Mucosa of stomach (tissue), 1 donor: ENCODE measurements around the gene ZNF764.

ENCODE experiments used
- H3K27me3 ChIP-seq: one replicate; pipeline ENCODE4 v1.7.0; 2013; ENCODE audit warnings: mild to moderate bottlenecking, low read length; ENCODE audit not compliant: control insufficient read depth, insufficient read depth
- H3K36me3 ChIP-seq: one replicate; pipeline ENCODE4 v1.7.0; 2013; ENCODE audit warnings: low read length; ENCODE audit not compliant: control insufficient read depth, insufficient read depth
- H3K4me1 ChIP-seq: one replicate; pipeline ENCODE4 v1.7.0; 2013; ENCODE audit warnings: mild to moderate bottlenecking, low read length; ENCODE audit not compliant: control insufficient read depth, insufficient read depth
- H3K4me3 ChIP-seq: one replicate; pipeline ENCODE4 v1.7.0; 2013; ENCODE audit warnings: low read length
- H3K9ac ChIP-seq: one replicate; pipeline ENCODE4 v1.7.0; 2013; ENCODE audit warnings: mild to moderate bottlenecking, low read length, moderate library complexity
- H3K9me3 ChIP-seq: one replicate; pipeline ENCODE4 v1.7.0; 2013; ENCODE audit warnings: mild to moderate bottlenecking, low read length, moderate library complexity; ENCODE audit not compliant: control insufficient read depth
- donor health status: Pancreatic carcinoma.

Gene ZNF764

DNA sequence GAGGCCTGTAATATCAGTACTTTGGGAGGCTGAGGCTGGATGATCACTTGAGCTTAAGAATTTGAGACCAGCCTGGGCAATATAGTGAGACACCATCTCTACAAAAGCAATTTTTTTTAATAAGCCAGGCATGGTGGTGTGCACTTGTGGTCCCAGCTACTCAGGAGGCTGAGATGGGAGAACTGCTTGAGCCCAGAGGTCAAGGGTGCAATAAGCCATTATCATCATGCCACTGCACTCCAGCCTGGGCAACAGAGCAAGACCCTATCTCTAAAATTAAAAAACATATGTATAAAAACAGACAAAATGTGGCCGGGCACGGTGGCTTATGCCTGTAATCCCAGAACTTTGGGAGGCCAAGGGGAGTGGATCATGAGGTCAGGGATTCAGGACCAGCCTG is 30.5 kb upstream of the ZNF764 start:
- H3K27me3 ChIP-seq = no peaks in the 10 kb centered on the region
- no peaks in the 10 kb centered on the region for H3K36me3 ChIP-seq
- no peak overlapping the region for H3K4me3 ChIP-seq
- H3K4me1 ChIP-seq = peaks cover 5% of the 10 kb centered on the region
- no peaks in the 10 kb centered on the region for H3K9me3 ChIP-seq
- H3K9ac ChIP-seq = no peak overlapping the region

GRCh38 chr16:30585400-30586191 is 27.4 kb upstream of the ZNF764 start, which contains the start of gene ZNF785:
Gene ZNF785, minus strand, starts transcription at chr16:30585697. Its CDS starts 86 bp downstream, at chr16:30585611.
- H3K27me3 ChIP-seq = no peaks in the 10 kb centered on the region
- H3K9ac ChIP-seq = peak within 1 kb of the TSS; percentile 94

DNA sequence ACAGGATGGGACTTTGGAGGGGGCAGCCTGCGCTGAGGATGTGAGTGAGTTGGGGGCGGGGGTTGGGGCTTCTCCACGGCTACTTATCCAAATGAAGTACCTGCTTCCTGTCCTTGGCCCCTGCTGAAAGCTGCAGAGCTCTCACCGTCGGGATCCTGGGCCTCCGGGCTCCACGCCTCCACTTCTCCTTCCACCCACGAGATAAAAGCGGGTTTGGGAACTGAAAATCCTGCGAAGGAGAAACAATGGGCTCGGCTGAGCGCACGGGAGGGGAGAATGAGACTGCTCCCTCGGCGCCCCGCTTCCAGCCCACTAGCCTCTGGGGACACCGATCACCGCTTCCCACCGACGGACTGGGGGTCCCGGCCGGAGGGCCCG is 26.8 kb upstream of the ZNF764 start:
- Histone ChIP-seq H3K4me3 (peak overlapping the region; percentile 72), H3K9me3 (no peaks in the 10 kb centered on the region), H3K27me3 (no peaks in the 10 kb centered on the region), H3K36me3 (no peaks in the 10 kb centered on the region), H3K4me1 (peaks cover 14% of the 10 kb centered on the region), H3K9ac (peak overlapping the region; percentile 94)

More at GRCh38 chr16:30585400-30586191, 27.4 kb upstream of the ZNF764 start, which contains the start of gene ZNF785:
- Histone ChIP-seq H3K9me3 (no peaks in the 10 kb centered on the region), H3K4me3 (peak within 1 kb of the TSS; percentile 72), H3K4me1 (peaks cover 14% of the 10 kb centered on the region), H3K36me3 (no peaks in the 10 kb centered on the region)

- Histone ChIP-seq H3K9ac (no peak overlapping the region), H3K36me3 (no peaks in the 10 kb centered on the region), H3K4me1 (peaks cover 14% of the 10 kb centered on the region), H3K9me3 (no peaks in the 10 kb centered on the region), H3K4me3 (no peak overlapping the region), H3K27me3 (no peaks in the 10 kb centered on the region)
Observed at GRCh38 chr16:30582611-30583340, 24.6 kb upstream of the ZNF764 start.

GRCh38 chr16:30581457-30581856 is 23.3 kb upstream of the ZNF764 start:
- Histone ChIP-seq H3K4me1 (peaks cover 14% of the 10 kb centered on the region), H3K9me3 (no peaks in the 10 kb centered on the region), H3K9ac (no peak overlapping the region), H3K27me3 (no peaks in the 10 kb centered on the region), H3K4me3 (no peak overlapping the region), H3K36me3 (no peaks in the 10 kb centered on the region)

- H3K9ac ChIP-seq = no peak overlapping the region
- peaks cover 16% of the 10 kb centered on the region for H3K4me1 ChIP-seq
- H3K9me3 ChIP-seq = no peaks in the 10 kb centered on the region
- no peak overlapping the region for H3K4me3 ChIP-seq
- no peaks in the 10 kb centered on the region for H3K27me3 ChIP-seq
- H3K36me3 ChIP-seq = no peaks in the 10 kb centered on the region
Observed at GRCh38 chr16:30574678-30575077, 16.5 kb upstream of the ZNF764 start.

DNA sequence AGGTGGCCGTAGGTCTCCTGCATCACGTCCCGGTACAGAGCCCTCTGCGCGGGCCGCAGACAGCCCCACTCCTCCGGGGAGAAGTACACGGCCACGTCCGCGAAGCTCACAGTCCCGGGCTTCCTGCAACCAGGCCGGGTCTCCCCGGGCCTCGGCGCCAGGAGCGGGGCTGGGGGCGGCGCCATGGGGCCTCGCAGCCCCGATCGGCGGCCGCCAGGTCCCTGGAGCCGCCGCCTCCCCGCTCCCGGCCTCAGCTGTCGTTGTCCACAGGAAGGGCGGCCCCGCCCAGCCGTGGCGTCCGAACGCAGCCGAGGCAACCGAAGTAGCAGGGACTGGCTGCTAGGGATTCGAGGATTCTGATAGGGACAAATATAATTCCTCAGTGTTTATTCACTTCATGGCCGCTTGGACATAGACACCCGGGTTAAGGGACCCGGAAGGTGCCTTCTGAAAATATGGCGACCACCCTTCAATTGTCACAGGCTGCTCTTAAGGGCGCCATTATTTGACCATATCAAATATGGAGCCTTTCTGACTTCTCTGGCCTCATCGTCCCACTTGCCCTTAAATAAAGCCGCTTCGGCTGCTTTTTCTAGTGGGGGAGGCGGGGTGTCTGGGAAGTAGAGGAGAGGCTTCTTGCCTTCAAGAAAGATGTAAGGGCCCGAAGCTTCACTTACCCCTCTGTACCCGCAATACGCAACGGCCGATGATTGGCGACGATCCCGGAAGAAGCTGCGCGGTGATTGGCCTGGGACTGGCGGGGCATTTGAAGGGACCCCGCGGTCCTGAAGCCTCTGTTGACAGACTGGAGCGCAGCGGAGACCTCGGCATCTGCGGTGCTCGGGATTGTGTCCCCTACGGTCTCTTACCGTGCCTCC is 13.5 kb upstream of the ZNF764 start, which contains the start of gene ZNF688:
Gene ZNF688 (minus strand): TSS at position 270 of the 878 bp plus-strand sequence. CDS start 85 bp downstream, at position 185.
- Histone ChIP-seq H3K9me3 (no peaks in the 10 kb centered on the region), H3K9ac (peak within 1 kb of the TSS; percentile 95), H3K27me3 (no peaks in the 10 kb centered on the region), H3K4me1 (peaks cover 16% of the 10 kb centered on the region), H3K36me3 (no peaks in the 10 kb centered on the region), H3K4me3 (peak within 1 kb of the TSS; percentile 79)

DNA sequence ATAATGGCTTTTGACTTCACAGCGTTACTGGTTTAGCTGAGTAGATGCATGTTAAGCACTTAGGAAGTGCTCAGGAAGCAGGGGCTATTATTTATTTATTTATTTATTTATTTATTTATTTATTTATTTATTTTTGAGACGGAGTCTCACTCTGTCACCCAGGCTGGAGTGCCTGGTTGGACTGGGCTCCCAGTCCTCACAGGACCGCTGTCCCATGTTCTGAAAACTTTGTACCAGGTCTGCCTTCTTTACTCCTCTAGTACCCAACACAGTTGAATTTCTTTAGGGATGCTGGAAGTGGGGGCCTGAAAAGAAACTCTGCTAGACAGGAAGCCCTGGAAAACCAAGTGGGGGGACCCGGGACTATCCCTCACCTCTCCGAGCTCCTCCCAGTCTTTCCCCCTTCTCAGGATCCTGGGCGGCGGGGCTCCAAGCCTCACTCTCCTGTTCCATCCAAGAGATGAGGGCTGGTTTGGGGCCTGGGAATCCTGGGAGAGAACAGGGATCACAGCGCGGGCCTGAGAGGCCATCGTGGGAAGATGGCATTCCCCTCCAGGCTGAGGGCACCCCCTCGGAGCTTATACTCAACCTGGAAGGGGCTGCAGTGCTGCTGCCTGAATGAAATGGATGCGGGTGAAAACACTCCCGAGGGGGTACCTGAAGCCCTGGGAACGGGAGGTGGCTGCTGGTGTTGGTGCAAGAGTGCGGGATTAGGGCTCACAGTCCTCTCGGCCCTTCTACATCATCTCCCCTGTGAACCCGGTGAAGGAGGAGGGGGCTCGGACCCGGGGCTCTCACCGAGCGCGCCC is 12.7 kb upstream of the ZNF764 start:
- Histone ChIP-seq H3K36me3 (no peaks in the 10 kb centered on the region), H3K9me3 (no peaks in the 10 kb centered on the region), H3K9ac (peak overlapping the region; percentile 95), H3K27me3 (no peaks in the 10 kb centered on the region), H3K4me1 (peaks cover 16% of the 10 kb centered on the region), H3K4me3 (peak overlapping the region; percentile 79)

DNA sequence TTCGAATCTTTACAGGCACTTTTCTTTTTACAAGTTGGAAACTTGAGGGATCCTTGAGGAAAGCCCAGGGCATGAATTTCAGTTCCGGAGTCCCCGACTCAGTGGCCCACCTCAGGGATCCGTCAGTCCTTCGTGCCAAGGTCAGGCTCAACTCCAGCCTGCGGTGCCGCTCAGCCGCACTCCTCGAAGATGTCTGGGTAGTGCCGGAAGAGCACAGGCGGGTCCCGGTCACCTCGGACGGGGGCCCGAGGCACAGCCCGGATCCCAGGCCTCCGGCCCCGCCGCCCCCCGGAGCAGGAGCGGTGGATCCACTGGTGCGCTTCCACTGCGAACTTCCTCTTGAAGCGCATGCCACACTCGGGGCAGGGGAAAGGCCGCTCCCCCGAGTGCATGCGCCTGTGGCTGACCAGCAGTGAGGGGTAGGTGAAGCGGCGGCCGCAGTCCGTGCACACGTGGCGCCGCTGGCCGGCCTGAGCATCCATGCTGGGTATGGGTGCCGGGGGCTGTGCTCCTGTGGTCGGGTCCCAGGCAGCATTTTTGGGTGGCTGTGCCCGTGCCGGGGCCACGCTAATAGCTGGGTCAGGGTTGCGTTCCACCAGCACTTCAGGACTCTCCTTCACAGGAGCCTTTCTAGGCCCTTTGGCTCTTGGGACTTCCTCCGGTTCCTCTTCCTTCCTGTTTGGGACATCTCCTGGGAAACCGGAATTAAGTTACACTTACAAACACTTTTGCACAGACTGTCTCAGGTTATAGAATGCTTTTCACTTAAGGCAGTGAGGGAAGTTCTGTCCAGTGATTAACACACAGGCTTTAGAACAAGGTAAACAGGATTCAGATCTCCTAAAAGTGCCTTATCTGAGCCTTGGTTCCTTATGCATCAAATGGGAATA is 11.8 kb upstream of the ZNF764 start:
- Histone ChIP-seq H3K4me1 (peaks cover 16% of the 10 kb centered on the region), H3K27me3 (no peaks in the 10 kb centered on the region), H3K9ac (no peak overlapping the region), H3K9me3 (no peaks in the 10 kb centered on the region), H3K4me3 (no peak overlapping the region), H3K36me3 (no peaks in the 10 kb centered on the region)

DNA sequence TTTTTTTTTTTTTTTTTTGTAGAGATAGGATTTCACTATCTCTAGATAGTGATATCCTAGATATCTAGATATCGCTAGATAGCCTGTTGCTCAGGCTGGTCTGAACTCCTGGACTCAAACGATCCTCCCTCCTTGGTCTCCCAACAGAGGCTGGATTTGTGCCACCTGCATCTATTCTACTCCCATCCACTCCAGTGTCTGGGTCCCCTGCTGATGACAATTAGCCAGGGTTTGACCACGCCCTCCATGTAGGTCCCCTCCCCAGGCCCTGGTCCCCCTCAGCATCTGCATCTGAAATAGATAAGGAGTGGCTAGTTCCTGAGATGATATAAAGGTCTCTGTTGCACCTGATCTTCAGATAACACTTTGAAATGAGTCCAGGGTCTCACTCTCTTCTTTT is 11.1 kb upstream of the ZNF764 start:
- Histone ChIP-seq H3K4me1 (peaks cover 16% of the 10 kb centered on the region), H3K27me3 (no peaks in the 10 kb centered on the region), H3K9ac (no peak overlapping the region), H3K9me3 (no peaks in the 10 kb centered on the region), H3K36me3 (no peaks in the 10 kb centered on the region), H3K4me3 (no peak overlapping the region)
